ENCODE measurements around the gene MYBPC3.

Gene MYBPC3

DNA sequence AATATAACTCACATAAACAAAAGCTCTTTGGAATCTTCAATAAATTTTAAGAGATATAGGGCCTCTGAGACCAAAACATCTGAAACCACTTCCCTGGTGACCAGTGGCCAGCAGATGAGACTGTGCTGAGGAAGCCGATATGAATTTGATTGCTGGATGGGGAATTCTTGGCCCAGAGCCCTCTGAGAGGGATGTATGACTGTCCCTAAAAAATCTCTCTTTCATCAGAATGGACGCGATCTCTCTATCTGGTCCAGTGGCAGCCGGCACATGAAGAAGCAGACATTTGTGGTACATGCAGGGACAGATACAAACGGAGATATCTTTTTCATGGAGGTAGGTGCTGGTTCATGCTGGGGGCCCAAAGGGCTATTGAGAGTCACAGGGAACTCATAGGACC lies 37.5 kb downstream of the MYBPC3 start:
- no peak for DNase-seq

- DNase-seq: no peak
Measured at GRCh38 chr11:47308050-47308823, 44.3 kb downstream of the MYBPC3 start.

GRCh38 chr11:47306484-47306844 lies 46.0 kb downstream of the MYBPC3 start:
- DNase-seq: no peak

DNA sequence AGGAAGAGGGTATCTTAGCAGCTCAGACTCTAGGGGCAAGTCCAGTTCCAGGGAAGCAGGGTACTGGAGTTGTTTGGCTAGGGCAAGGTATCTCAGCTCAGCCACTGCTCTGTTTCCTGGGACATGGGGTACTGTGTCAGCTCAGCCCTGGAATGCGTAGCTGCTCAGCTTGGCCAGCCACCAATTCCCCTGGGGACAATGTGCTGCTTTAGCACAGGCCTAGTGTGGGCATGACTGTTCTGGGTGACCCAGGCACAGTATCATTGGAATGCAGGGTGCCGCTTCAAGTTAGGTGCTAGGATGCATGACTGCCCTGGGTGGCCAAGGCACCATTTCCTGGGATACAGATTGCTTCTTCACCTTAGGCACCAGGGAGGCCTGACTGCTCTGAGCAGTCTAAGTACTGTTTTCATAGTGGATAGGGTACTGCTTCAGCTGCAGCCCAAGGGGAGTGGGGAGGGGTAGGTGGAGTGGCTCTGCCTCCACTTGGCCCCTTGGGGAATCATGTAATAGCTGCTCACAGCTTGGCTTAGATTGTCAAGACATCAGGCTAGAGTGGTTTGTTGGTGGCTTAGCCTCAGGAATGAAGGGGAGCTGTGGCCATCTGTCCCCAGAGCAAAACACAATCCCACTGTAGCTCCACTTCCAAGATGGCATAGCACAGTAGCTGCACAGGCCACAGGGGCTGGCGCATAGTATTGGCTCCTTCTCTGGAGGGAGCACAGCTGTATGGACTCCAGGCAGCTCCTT lies 46.6 kb downstream of the MYBPC3 start:
- DNase-seq: no peak

GRCh38 chr11:47302853-47303252 lies 49.6 kb downstream of the MYBPC3 start:
- no peak for DNase-seq

- DNase-seq: no peak
Measured at GRCh38 chr11:47299078-47299477, 53.4 kb downstream of the MYBPC3 start.

- DNase-seq: peak; percentile 94
Measured at GRCh38 chr11:47296045-47296444, 56.5 kb downstream of the MYBPC3 start.

DNA sequence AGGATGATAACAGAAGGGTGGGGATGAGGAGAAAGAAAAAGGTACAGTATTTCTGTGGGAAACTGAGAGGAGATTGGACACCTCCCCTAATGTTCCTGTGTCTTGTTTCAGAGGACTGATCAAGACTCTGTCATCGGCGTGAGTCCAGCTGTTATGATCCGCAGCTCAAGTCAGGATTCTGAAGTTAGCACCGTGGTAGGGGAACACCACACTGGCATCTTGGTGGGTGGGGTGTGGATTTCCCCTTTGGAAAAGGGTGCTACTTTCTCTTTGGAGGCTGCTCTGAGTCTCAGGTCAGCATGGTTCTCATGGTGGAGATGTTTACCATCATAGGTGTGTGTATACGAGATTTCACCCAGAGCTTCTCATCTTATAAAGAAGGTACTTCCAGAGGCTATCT lies 57.1 kb downstream of the MYBPC3 start:
- no peak for DNase-seq

- DNase-seq: no peak
Measured at GRCh38 chr11:47289856-47290255, 62.6 kb downstream of the MYBPC3 start.

DNA sequence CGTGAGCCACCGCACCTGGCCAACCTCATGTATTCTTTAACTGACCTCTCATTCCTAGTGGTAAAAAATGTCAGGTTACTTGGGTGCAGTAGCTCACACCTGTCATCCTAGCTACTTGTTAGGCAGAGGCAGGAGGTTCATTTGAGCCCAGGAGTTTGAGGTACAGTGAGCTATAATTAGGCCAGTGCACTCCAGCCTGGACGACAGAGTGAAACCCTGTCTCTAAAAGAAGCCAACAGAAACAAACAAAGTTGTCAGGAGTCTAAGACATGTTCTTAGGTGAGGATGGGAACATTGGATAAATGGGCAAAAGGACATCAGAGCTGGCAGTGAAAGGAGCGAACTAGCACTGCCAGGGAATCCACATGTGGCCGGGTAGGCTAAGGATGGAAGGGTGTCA lies 64.4 kb downstream of the MYBPC3 start:
- no peak for DNase-seq

DNA sequence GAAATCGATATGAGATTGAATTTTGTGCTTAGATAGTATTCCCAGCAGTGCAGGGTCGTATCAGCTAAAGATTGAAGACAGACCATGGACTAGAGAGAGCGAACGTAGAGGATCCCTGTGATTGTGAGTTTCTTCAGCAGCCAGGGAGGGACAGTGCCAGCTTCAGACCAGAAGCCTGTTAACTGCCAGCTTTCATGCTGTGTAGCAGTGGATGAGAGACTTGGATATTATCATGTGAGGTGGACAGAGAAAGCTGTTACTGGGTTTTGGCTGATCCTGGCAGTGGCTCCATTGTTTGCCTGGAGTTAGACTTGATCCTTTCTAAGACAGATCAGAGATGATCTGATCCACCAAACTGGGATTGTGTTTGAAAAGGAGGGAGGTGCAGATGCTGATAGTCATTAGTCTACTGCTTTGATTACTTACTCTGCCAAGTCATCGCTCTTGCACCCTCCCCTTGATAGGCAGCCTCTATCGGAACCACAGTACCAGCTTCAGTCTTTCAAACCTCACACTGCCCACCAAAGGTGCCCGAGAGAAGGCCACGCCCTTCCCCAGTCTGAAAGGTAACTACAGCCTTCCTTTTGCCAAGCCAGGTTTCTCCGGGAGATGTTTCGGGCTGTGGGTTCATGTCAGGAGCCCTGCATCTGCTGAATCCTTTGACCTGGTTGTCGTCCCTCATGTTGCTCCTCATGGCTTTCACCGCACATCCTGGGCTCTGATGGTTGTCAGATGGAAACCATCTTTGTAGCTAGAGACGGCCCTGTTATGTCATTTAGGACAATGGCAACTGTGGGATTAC lies 66.3 kb downstream of the MYBPC3 start:
- no peak for DNase-seq

GRCh38 chr11:47284151-47284550 lies 68.4 kb downstream of the MYBPC3 start:
- DNase-seq: no peak

GRCh38 chr11:47282462-47282861 lies 70.0 kb downstream of the MYBPC3 start:
- DNase-seq: no peak
